Measurements from ENCODE around the gene TSPAN5.
"Not testable (repeated sequence)": the region's sequence is repeated elsewhere in the genome, so short reads cannot be mapped to it uniquely, and the experiment has no call there.

Gene TSPAN5

DNA sequence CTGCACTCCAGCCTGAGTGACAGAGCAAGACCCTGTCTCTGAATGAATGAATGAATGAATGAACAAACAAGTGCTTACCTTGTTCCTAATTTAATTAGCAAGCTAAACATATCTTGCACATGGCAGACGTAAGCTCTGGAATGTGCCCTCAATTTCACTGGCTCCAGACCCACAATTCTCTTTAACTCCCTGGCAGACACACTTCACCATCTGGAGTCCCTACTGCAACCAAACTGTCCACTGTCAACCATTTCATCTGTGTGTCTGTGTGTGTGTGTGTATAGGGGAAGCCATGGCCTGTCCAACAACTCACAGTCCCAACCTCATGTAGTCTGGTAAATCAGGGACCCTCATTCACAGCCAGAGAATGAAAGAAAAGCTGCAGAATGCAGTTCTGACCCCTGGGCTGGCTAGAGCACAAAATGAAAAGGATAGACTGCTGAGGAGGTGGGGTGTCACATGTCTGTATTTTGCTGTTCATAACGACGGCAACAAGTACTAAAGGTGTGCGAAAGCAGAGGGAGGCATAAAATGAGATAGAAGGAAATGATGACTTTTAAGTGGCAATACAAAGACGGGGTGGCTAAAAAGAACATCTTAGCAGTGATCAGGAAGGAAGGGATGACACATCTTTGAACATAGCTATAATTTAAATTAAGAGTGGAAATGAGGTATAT is 114.1 kb downstream of the TSPAN5 start:
- no peak for DNase-seq

DNA sequence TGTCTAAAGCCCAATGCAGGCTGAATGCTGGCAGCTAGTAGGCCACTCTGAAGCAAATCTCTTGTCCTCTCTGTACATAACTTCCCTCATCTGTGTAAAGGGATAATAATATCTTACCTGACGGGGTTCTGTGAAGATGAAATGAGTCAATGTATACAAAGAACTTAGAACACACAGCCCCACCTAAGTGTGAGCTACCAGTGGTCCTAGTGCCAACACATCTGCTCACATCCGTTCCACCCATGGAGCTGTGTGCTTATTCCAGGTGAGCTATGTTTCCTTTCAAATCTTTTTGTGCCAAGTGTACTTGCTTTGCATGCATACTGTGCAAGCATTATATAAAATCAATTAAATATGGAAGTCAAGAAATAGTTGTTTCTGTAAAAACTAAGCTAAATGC is 116.4 kb downstream of the TSPAN5 start:
- DNase-seq = no peak

GRCh38 chr4:98540803-98541202 is 117.6 kb downstream of the TSPAN5 start:
- DNase-seq = no peak

DNA sequence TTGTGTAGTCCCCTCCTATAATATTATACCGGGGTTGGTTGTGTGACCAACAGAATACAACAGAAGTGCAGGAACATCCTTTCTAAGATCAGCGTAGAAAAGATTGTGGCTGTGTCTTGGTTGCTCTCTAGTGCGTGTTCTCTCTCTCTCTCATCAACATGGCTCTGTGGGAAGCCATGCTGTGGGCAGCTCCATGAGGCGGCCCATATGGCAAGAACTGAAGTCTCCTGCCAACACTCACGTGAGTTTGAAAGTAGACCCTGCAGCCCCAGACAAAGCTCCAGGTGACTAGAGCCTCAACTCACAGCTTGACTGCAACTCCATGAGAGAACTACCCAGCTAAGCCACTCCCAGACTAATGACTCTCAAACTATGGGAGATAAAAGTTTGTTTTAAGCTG is 118.7 kb downstream of the TSPAN5 start:
- no peak for DNase-seq

DNA sequence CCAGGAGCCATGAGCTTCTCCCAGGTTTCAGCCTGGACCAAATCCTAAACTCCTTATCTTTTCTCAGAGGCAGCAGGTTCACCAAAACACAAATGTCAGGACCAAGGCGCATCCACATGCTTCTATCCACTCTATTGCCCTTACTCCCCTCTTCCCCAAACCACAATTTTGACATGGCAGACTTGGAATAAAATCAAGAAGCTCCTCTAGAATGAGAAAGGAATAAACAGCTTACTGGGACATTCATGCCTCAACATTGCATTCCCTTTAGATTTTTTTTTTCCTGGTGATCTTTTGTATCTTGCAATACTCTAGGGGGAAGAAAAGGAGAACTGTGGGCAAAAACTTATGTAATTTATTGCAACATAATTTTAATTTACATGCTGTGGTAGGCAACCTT is 119.1 kb downstream of the TSPAN5 start:
- DNase-seq = no peak

- DNase-seq = no peak
Observed at GRCh38 chr4:98536631-98537030, 121.8 kb downstream of the TSPAN5 start.

GRCh38 chr4:98534146-98534545 is 124.3 kb downstream of the TSPAN5 start:
- not testable (repeated sequence) for DNase-seq

DNA sequence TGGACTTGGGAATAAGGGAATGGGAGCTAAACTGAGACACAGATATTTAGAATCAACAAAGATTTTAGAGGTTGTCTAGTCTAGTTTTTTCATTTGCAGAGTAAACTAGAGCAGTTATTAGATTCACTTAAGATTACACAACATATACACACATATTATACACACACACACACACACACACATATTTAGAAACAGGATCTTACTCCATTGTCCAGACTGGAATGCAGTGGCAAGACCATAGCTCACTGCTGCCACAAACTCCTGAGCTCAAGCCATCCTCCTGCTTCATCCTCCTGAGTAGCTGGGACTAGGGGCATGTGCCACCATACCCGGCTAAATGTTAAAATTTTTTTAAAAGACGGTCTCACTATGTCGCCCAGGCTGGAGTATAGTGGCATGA is 127.8 kb downstream of the TSPAN5 start:
- no peak for DNase-seq

- no peak for DNase-seq
Observed at GRCh38 chr4:98529970-98530569, 128.3 kb downstream of the TSPAN5 start.

DNA sequence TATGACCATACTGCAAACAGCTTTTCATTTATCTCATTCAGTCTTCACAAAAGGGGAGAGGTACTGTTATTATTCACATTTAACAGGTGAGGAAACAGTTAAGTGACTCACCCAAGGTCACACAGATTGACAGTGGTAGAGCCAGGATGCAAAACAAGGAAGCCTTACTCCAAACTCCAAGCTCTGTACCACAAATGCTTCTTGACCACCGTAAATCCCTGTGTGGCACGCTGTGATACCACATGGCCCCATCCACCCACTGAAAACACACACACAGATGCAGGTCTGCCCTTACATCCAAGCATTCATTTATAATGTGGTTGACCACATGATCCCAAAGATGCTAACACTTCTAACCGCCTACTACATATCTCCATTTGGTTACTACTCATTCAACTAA is 129.5 kb downstream of the TSPAN5 start:
- DNase-seq = no peak

- no peak for DNase-seq
Observed at GRCh38 chr4:98527534-98528269, 130.7 kb downstream of the TSPAN5 start.

GRCh38 chr4:98524230-98524629 is 134.2 kb downstream of the TSPAN5 start:
- DNase-seq = no peak

GRCh38 chr4:98522636-98523395 is 135.6 kb downstream of the TSPAN5 start:
- no peak for DNase-seq

DNA sequence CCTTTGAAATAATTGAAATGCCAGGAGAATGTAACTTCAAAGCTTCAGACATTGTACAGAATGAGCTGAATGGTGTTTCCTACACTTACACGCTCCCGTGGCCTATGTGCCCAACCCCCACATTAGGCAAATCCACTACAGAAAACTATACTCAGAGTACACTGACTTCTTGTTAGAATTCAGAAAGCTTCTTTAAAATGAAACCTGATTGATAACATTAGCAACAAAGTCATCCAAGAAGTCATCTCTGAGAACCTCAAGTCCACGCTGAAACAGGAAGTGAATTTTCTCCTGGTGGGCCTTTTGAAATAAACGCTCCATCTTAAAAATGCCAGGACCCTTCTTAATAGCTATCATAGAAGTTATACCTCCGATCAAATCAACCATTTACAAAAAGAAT is 136.3 kb downstream of the TSPAN5 start:
- DNase-seq = no peak

DNA sequence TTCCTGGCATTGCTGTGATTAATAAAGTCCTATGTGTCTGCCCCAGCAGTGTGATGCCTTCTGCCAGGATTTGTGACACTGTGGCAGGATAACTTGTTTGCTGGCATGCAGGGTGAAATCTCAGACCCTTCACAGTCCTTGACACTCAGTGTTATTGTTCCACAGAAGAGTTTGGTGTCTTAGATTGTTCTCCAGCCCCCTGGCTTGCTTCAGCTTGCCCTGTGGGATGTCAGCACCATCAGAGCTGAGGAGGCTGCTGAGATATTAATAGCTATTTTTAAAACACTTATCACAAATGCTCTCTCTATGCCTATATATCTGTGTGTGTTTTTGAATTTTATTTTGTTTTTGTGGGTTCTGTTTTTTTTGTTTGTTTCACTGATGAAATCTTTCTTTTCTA is 136.9 kb downstream of the TSPAN5 start:
- no peak for DNase-seq

DNA sequence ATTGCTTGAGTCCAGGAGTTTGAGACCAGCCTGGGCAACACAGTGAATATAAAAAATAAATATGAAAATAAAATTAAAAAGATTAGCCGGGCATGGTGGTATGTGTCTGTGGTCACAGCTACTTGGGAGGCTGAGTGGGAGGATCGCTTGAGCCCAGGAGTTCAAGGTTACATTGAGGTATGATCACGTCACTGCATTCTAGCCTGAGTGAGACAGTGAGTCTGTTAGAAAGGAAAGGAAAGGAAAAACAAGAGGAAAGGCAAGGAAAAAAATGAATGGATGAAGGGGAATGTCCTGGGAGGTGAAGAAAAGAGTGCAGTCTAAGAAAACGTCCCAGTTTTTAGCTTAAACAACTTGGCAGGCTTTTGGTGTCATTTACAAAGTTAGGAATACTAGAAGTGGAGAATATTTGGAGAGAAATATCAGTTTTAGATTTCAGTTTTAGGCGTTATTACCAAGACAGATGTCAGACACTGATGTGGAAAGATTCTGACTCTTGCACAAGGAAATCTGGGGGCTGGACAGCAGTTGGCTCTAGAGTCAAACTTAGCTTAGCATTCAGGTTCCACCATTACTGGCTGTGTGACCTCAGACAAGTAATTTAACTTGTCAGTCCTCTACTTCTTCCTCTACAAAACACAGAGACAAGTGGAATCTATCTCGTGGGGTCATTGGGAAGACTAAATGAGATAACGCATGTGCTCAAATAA is 139.0 kb downstream of the TSPAN5 start:
- DNase-seq = no peak

DNA sequence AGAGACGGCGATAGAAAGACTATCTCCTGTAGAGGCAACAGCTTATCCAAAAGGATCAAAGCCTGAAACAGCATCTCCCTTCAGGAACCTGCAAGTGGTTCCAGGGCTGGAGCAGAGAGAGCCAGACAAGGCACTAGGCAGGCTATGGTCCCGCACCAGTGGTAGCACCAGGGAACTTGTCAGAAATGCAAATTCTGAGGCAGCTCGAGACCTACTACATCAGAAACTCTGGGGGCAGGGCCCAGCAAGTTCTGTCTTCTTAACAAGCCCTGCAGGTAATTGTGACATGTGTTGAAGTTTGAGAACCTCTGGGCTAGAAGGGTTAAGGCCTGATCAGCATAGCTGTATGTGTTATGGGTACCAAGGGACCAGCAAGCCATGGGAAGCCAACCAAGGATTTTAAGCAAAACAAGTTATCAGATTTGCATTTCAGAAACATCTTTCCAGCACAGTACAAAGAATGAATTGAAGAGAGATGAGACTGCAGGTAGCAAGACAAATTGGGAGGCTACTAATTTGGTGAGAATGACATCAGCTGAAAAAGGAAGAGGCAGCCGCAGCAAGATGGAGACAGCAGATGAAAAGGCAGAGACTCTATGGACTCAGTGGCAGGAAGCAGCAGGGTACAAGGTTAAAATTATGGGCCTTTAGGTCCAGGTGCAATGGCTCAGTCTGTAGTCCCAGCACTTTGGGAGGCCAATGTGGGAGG is 139.7 kb downstream of the TSPAN5 start:
- DNase-seq = no peak

- no peak for DNase-seq
Observed at GRCh38 chr4:98517218-98518021, 141.0 kb downstream of the TSPAN5 start.

DNA sequence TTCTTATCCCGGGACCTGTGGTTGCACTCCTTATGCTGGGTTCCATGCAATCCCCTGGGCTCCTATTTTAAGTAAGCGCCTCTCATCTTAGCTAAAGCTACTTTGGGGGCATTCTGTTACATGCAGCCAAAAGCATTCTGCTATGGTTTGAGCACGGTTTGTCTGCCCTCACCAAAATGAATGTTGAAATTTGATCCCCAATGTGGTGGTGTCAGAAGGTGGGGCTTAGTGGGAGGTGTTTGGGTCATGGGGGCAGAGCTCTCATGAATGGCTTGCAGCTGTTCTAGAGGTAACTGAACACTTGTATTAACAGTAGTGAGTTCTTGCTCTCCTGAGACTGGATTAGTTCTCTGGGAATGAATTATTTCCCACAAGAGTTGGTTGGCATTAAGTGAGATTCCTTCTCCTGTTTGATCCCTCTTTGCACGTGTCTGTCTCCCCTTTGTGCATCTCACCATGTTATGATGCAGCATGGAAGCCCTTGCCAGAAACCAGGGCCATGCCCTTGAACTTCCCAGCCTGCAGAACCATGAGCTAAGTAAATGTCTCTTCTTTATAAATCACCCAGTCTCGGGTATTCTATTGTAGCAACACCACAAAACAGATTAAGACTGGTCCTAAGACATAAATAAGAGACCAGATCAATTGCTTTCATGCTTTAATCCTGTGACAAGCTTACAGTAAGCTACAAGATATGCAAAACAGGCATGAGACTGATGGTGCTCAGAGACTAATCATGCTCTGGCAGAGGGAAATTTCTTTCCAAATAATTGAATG is 141.8 kb downstream of the TSPAN5 start:
- no peak for DNase-seq

- no peak for DNase-seq
Observed at GRCh38 chr4:98516042-98516440, 142.4 kb downstream of the TSPAN5 start.

DNA sequence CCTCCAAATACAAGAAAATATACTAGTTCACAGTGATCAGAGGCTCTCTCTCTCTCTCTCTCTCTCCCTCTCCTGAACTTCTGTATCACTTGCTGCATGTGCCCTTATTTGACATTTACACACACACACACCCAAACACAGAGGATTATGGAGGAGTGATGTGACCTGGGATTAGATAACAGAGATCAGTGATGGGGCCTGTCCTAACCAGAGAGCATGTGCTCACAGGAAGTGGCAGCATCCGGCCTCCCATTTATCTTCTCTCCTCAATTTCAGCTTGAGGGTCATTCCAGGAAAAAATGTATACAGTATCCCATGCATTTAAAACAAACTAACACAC is 143.0 kb downstream of the TSPAN5 start:
- no peak for DNase-seq

Data from T-helper 9 cell (primary cell).